GM19099 (cell line): ENCODE results near the gene MPPED1.

ENCODE experiments used
- POLR2A ChIP-seq: IDR thresholded peaks from 3 replicates; pipeline ENCODE4 v1.6.1; 2011; ENCODE audit warnings: low read depth; ENCODE audit not compliant: insufficient read length; ENCODE audit errors: extremely low read depth

MPPED1 gene

DNA sequence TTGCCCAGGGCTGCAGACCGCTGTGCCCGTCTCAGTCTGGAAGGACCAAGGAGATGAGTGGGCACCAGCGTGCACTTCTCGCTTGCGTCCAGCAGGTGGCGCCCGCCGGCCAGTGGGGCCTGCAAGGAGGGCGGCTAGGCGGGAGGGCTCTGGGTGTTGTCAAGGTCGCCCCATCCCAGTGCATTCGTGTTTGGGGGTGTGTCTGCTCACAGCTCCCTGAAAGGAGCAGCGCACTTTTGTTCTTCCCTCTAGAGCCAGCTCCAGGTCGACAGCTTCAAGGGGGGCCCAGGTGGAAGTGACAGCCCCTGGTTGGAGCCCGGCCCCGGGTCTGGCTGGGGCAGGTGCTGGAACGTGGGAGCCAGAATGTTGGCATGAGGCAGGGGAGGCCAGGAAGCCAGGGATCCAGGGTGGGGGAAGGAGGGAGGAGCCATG is 23.4 kb upstream of the MPPED1 start:
- TF ChIP-seq POLR2A, result no peak

DNA sequence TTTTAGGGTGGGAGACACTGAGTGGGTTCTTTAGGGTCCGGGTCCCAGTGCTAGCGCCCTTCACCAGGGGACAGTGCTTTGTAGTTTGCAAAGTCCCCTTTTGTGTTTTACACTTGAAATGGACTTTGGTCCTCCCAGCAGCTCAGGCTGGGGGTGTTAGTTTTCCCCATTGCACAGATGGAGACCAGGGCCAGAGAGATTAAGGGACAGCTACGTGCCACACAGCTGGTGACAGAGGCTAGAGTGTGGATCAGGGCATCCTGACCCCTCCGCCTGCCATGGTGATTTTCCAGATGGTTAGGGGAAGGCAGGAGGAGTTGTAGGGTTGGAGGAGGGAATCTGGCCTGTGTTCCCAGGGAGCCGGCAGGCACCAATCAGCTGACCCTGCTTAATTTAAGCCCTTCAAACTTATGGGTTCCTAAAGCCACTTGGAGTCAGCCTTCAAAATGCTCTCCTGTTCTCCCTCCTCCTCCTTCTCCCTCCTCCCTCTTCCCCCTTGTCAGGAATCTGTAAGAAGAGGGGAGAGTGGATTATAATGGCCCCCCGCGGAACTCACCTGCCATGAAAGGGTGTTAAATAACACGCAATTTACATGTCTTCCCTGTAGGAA is 22.5 kb upstream of the MPPED1 start:
- no peak for TF ChIP-seq POLR2A

- TF ChIP-seq POLR2A, result no peak
Measured at GRCh38 chr22:43390166-43390565, 21.6 kb upstream of the MPPED1 start.

DNA sequence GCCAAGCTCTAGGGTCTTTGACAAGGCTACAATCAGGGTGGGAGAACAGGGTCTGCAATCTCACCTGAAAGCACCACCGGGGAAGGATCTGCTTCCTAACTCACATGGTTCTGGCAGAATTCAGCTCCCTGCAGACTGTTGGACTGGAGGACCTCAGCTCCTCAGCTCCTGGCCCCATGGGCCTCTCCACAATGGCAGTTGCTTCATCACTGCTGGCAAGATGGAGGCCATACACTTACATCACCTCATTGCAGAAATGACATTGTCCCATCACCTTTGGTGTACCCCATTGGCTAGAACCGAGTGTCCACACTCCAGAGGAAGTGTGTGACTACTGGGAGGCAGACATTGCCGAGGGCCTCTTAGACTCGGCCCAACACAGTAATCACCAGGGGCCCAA is 20.9 kb upstream of the MPPED1 start:
- TF ChIP-seq POLR2A, result no peak

GRCh38 chr22:43391306-43391705 is 20.5 kb upstream of the MPPED1 start:
- no peak for TF ChIP-seq POLR2A

DNA sequence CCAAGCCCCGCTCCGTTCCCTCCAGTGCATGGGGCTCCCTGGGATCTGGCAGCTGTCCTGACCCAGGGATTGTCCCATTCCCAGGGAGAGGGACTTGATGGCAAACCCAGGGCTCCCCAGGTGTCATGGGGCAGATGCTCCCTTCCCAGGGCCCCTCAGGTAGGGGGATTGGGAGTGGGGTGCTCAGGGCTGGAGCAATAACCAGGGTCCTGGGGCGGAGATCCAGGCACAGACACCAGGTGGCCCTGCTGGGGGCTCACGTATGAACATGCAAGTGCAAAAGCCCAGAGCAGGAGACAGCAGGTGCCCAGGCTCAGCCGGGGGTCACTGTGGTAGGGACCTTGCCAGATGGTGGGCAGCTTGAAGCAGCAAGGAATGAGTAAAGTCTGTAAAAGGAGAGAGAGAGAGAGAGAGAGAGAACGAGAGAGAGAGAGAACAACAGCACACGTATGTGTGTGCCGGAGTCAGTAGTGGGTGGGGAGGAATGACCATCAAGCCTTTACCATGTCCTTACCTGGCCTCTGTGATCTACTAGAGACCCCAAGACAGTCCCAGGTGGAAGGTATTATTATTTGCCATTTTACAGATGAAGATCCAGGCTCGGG is 19.3 kb upstream of the MPPED1 start:
- TF ChIP-seq POLR2A, result no peak

- TF ChIP-seq POLR2A, result no peak
Measured at GRCh38 chr22:43393132-43393843, 18.5 kb upstream of the MPPED1 start.

DNA sequence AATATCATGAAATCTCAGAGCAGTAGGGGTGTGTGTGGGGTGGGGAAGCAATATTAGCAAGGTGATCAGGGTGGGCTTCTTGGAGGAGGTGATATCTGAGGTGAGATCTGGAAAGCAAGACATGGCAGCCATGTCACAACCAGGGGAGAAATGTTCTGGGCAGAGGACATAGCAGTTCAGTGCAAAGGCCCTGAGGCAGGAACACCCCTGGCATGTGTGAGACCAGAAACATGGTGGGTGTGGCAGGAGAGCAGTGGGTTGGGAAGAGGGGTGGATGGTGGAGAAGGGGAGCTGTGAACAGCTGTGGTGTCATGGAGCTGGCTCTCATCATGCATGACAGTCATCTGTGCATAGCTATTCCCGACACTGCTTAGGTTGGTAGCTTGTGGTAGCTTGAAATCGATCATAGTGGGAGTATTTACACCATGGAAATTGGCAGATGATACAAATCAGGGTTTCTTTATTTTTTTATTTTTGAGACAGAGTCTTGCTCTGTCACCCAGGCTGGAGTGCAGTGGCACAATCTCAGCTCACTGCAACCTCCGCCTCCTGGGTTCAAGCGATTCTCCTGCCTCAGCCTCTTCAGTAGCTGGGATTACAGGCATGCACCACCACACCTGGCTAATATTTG is 17.9 kb upstream of the MPPED1 start:
- no peak for TF ChIP-seq POLR2A

- TF ChIP-seq POLR2A, result no peak
Measured at GRCh38 chr22:43395086-43395695, 16.6 kb upstream of the MPPED1 start.

GRCh38 chr22:43396321-43396933 is 15.4 kb upstream of the MPPED1 start:
- TF ChIP-seq POLR2A, result no peak

- no peak for TF ChIP-seq POLR2A
Measured at GRCh38 chr22:43396934-43397457, 14.8 kb upstream of the MPPED1 start.

DNA sequence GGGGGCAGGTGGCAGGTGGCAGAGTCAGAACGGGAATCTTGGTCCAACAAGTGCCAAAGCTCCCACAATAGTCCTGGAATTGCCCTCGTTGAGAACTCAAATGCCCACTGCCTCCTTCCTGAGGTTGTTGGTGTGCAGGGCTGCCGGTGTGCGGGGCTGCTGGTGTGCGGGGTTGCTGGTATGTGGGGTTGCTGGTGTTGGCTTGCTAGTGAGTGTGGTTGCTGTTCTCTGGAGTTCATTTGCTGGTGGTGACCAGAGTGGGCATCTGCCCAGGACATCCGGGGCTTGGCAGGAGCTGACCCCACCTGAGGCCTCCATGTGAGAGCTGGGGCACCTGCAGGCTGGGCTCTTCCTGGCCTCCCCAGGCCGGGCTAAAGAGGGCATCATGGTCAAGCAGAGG is 14.0 kb upstream of the MPPED1 start:
- TF ChIP-seq POLR2A, result no peak

- TF ChIP-seq POLR2A, result no peak
Measured at GRCh38 chr22:43398246-43398645, 13.6 kb upstream of the MPPED1 start.

DNA sequence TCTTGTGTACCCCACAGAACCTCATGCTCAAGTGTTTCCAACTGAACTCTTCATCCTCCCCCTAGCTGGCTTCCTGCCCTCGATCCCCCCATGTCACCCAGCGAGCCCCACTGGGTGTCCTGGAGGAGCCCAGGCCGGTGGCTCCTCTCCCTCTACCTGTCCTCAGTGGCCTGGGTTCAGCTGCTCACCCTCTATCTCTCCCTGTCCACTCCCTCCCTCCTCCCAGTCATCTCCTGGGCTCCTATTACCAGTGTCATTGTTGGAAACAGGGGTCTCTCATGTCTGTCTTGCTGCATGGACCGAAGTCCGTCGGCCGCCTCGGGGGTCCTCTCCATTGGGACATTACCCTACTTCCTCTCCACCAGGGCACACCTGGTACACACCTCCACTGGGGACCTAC is 12.9 kb upstream of the MPPED1 start:
- no peak for TF ChIP-seq POLR2A
